Neutrophil (primary cell): Measurements from ENCODE around the gene ZXDC.

Source experiments
- H3K27ac ChIP-seq: fragments of 200-600 bp; sonication (generic); 2 replicates; pipeline ENCODE4 v1.5.1; 2016; ENCODE audit warnings: mild to moderate bottlenecking, moderate library complexity
- H3K27me3 ChIP-seq: fragments of 200-600 bp; sonication (generic); 2 replicates; pipeline ENCODE4 v1.6.0; 2016; ENCODE audit warnings: mild to moderate bottlenecking
- H3K36me3 ChIP-seq: fragments of 200-600 bp; sonication (generic); 2 replicates; pipeline ENCODE4 v1.5.1; 2017
- H3K4me1 ChIP-seq, 2 experiments: fragments of 200-600 bp in 1 of 2; sonication (generic) in 1 of 2; 1 replicate in 1 of 2; 2 replicates in 1 of 2; pipeline versions ENCODE4 v1.5.1 to v1.6.1; 2013 to 2016; ENCODE audit warnings: low read depth in 1 of 2, low read length in 1 of 2, mild to moderate bottlenecking in 1 of 2, moderate library complexity in 1 of 2; ENCODE audit not compliant: control insufficient read depth in 1 of 2, insufficient read depth in 1 of 2
- H3K4me3 ChIP-seq, 2 experiments: fragments of 200-600 bp in 1 of 2; sonication (generic) in 1 of 2; 1 replicate in 1 of 2; 2 replicates in 1 of 2; pipeline ENCODE4 v1.5.1; 2013 to 2016; ENCODE audit warnings: low read depth in 1 of 2, low read length in 1 of 2, mild to moderate bottlenecking in 1 of 2, moderate library complexity in 1 of 2
- H3K9me3 ChIP-seq: fragments of 200-600 bp; sonication (generic); 2 replicates; pipeline ENCODE4 v1.5.1; 2016
- TF ChIP-seq, protein P1 (sequence below): fragments of 200-600 bp; sonication (generic); IDR thresholded peaks from 2 replicates; pipeline ENCODE4 v1.5.1; 2016; ENCODE audit warnings: antibody characterized with exemption

The ZXDC gene

DNA sequence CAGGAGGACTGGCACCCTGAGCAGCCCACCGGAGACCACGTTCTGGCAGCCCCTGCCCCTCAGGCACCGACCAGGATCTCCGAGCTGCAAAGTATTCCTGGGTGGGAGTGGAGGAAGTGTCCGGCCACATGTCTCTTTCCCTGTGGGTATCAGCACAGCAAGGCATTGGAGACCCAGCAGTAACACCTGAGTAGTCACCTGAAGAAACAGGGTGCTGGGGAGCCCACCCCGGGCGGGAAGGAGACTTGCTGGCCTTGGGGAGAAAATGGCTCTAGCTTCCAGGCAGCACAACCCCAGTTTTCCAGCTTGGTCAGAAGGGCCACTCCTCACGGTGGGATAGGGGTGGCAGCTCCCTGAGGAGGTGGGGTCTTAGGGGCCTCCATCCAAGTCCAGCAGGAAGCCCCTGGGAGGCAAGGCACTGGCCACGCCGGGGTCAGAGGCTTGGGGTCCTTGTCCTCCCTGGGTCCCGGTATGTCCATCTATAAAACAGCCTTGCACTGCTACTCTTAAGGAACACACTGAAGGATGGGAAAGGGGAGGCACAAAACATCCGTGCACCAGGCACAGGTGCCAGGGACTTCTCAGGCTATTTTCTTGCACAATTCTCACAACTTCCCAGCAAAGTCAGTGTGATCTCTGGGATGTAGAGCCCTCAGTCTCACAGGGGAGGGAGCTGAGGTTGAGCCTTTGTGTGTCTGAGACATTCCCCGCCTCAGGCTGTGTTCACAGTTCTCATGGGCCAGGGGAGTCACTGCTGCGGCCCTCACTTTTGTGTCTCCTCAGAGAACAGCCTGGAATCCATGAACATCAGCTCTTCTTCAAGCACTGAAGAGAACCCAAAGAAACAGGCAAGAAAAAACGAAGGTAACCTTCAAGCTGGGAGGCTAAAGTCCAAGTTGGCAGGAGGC, 69.0 kb downstream of the ZXDC start:
- TF ChIP-seq, protein P1, sequence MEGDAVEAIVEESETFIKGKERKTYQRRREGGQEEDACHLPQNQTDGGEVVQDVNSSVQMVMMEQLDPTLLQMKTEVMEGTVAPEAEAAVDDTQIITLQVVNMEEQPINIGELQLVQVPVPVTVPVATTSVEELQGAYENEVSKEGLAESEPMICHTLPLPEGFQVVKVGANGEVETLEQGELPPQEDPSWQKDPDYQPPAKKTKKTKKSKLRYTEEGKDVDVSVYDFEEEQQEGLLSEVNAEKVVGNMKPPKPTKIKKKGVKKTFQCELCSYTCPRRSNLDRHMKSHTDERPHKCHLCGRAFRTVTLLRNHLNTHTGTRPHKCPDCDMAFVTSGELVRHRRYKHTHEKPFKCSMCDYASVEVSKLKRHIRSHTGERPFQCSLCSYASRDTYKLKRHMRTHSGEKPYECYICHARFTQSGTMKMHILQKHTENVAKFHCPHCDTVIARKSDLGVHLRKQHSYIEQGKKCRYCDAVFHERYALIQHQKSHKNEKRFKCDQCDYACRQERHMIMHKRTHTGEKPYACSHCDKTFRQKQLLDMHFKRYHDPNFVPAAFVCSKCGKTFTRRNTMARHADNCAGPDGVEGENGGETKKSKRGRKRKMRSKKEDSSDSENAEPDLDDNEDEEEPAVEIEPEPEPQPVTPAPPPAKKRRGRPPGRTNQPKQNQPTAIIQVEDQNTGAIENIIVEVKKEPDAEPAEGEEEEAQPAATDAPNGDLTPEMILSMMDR = no peak
- H3K4me3 ChIP-seq = no peak overlapping the region
- H3K27me3 ChIP-seq = peaks cover 42% of the 10 kb centered on the region
- H3K9me3 ChIP-seq = no peaks in the 10 kb centered on the region
- H3K4me1 ChIP-seq = no peaks in the 10 kb centered on the region
- H3K36me3 ChIP-seq = no peaks in the 10 kb centered on the region
- H3K27ac ChIP-seq = no peak overlapping the region

DNA sequence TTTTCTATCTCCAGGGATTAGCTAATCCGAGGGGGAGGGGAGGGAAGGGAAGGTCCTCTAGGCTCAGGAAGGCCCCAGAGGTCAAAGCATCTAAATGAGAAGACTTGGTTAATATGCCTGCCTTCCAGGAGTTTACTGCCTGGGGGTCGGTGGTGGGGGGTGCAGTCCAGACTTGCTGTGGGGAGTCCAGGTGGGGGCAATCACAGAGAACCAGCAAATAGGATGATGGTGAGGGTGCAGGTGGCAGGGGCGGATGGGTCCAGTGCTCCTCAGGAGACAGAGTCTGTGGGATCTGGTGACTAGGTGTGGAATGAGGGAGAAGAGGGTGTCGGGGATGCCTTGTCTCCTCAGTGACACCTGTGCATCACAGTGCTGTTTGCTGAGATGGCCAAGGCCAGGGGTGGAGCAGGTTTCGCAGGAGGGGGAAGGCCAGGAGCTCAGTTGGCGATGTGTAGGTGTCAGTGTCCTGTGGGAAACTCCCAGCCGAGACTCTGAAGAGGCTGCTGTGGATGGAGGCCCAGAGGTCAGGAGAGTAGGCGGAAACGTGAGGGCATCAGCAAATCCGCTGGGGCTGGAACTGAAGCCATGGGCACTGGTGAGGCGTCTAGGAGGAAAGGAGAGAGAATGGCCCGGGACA, 72.9 kb downstream of the ZXDC start:
- Histone ChIP-seq H3K4me1 (no peaks in the 10 kb centered on the region), H3K27ac (no peak overlapping the region), H3K4me3 (no peak overlapping the region), H3K27me3 (peaks cover 21% of the 10 kb centered on the region), H3K9me3 (no peaks in the 10 kb centered on the region), H3K36me3 (no peaks in the 10 kb centered on the region)
- TF ChIP-seq, protein P1 = no peak

DNA sequence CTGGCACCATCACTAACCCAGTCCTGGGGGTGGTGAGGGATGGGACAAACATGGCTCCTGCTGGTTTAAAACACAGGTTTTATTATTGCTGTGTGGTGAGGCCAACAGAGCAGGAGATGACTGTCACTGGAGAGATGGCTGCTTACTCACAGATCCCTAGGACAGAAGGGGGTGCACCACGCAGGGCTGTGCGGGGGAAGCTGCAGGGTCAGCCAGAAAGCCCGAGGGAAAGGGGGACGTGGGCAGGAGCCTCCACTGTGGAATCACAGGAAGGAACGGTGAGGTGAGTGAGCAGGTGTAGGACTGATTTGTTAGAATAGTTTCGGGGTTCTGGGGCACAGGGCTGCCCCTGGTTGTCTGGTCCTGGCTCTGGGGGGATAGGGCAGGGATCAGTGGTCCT, 73.5 kb downstream of the ZXDC start:
- Histone ChIP-seq H3K4me1 (no peaks in the 10 kb centered on the region), H3K4me3 (no peak overlapping the region), H3K9me3 (no peaks in the 10 kb centered on the region), H3K27ac (no peak overlapping the region), H3K36me3 (no peaks in the 10 kb centered on the region), H3K27me3 (peaks cover 18% of the 10 kb centered on the region)
- TF ChIP-seq, protein P1 = no peak

DNA sequence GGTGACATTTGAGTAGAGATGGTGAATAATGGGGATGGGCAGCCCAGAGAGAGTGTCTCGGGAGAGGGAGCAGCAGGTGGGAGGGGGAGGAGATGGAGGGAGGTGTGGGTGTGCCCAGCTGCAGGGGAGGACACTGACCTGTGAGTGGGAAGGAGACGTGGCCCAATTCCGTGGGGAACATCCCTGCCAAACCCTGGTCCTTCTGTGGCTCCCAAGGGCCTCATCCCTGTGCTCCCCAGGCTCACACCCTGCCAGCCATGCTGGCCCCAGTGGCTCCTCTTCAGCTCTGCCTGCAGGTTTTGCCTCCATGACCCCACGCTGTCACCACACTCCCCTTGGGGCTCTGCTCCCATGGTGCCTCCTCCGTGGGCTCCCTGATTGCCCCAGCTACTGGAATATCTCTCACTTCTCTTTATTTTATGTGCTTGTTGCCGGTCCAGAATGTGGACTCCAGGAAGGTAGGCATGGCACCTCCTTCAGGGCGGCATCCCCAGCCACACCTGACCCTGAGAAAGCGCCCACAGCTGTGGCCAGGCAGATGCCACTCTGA, 74.0 kb downstream of the ZXDC start:
- no peak overlapping the region for H3K27ac ChIP-seq
- no peaks in the 10 kb centered on the region for H3K9me3 ChIP-seq
- no peak overlapping the region for H3K4me3 ChIP-seq
- no peaks in the 10 kb centered on the region for H3K36me3 ChIP-seq
- TF ChIP-seq, protein P1 = no peak
- peaks cover 18% of the 10 kb centered on the region for H3K27me3 ChIP-seq
- H3K4me1 ChIP-seq = no peaks in the 10 kb centered on the region

DNA sequence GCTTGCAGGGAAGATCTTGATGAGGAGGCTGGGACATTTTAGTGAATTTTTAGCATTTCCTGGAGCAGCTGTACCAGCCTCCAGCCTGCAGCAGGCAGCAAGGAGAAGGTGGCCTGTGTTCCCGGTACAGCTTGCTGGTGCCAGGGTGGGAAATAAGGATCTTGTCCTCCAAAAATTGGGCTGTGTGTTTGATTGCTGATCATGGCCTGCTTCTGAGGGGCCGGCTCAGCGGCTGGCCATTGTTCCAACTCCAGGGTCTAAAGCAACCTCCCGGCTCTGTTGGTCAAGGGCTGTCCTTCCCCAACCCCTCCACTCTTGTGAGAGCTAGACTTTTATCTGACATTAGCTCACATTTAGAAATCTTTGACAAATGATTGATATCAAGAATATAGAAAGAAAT, 75.9 kb downstream of the ZXDC start:
- Histone ChIP-seq H3K27ac (no peak overlapping the region), H3K4me1 (no peaks in the 10 kb centered on the region), H3K27me3 (peaks cover 35% of the 10 kb centered on the region), H3K36me3 (no peaks in the 10 kb centered on the region), H3K9me3 (no peaks in the 10 kb centered on the region), H3K4me3 (no peak overlapping the region)
- TF ChIP-seq, protein P1 = no peak
